CD4-positive, alpha-beta T cell treated with Interleukin-2 at 100 ng/mL for 4 hours (primary cell): ENCODE data around the gene ZNF474.

ENCODE experiments used
- DNase-seq: peaks from one replicate; pipeline ENCODE4 v3.0.0-alpha.2; 2020; ENCODE audit warnings: low spot score

The ZNF474 gene

DNA sequence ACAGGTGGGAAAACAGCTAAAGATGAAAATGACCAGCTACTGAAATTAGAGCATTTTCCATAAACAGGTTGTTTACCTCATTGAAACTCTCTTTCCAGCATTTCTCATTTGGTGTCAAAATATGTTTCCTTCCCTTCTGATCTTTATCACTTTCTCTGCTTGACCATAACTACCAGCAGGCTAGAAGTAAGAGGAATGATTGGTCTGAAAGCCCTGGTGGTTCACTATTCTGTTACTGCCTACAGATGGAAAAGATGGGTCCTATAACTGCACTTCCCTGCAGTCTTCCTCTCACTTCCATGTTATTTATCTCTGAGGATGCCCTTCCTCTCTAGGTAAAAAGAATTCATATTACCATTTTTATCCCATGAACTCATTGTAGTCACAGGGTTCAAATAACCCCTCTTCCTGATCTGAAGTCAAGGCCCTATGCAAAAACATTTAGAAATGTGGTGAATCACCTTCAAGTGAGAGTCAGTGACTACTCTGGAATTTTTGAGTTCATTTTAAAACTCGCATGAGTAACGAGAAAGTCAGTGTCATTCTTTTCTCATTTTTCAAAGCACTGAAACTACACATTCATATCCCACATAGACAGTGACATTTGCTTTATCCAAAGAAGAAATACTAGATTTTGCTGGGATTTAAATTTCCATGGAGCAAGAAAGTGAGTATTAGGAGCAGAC lies 51.7 kb downstream of the ZNF474 start:
- DNase-seq = no peak

DNA sequence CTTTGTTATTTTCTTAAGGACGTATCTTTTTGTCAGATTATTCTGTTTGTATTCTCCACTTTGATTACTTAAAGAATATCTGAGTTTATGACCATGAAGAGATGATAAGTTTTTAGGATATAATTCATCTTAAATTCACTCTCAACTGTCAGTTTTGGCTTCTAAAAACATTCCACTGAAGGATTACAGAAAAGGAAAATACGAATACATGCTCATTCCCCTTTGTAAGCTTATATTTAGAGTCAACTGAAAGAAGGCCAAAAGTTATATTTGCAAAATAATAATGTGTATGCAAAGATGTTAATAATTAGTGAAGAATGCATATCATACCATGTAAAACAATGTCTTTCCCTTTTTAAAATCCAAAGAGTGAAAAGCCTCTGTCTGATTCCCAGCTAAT lies 52.5 kb downstream of the ZNF474 start:
- no peak for DNase-seq

DNA sequence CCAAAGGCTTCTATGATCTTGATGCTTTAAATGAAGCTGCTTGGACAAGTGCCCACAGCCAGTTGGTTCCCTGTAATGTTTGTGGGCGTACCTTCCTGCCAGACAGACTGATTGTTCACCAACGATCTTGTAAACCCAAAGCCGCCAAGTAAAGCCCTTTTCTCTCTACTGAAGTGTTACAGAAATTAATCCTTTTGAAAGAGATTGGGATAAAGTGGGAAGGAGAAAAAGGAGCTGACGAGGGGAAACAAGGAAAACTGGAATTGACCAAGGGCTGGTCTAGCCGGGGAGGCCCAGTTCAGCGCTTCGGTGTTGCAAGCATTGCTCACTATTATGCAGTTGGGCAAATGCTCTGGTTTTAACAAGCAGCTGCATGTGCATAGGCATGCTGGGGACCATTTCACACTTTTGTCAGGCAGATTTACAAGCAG lies 53.2 kb downstream of the ZNF474 start:
- no peak for DNase-seq

- no peak for DNase-seq
Measured at GRCh38 chr5:122183098-122183787, 53.9 kb downstream of the ZNF474 start.

- DNase-seq = no peak
Measured at GRCh38 chr5:122183788-122184170, 54.4 kb downstream of the ZNF474 start.

- DNase-seq = no peak
Measured at GRCh38 chr5:122184676-122185255, 55.4 kb downstream of the ZNF474 start.

GRCh38 chr5:122187426-122187825 lies 58.1 kb downstream of the ZNF474 start:
- DNase-seq = no peak

GRCh38 chr5:122190156-122190555 lies 60.8 kb downstream of the ZNF474 start:
- DNase-seq = no peak

DNA sequence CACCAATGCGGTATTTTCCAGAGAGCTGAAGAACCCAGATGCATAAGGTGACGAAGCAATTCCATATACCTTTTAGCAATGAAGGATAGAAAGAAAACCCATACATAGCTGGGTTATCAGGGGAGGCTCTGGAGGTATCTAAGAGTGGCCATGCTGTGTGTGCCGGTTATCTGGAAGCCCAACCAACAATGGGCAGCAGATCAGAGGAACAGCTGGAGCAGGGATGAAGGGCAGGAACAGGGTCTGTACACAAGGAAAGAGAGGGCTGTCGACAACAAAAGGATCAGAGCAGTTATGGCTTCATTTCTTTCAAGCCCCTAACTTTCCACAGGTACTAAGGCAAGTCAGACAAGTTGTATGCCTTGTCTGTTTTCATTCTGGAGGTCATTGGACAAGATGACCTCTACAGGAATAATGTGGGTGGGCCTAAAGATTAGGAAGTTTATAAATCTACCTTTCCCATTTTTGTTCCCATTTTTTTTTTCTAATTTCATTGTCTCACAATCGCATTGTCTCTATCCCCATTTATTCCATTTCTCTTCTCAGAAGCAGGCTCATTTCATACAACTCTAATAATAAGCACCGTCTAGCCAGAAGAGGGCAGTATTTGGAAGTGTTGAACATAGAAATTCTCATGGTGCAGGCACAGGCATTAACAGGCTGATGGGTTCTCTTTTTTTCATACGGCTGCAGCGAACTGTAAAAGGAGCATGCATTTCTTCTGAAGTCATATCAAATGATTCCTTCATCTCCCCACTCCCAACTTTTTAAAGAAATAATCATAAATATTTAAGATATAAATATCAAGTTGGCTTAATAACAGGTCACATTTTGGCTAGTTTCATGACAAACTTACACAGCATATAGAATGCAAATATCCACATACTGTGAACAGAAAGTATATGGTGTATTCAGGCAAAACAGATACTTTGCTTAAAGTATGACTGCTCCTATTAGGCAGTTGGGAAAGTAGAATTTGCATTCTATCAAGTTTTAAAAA lies 63.5 kb downstream of the ZNF474 start:
- DNase-seq = peak; percentile 13

DNA sequence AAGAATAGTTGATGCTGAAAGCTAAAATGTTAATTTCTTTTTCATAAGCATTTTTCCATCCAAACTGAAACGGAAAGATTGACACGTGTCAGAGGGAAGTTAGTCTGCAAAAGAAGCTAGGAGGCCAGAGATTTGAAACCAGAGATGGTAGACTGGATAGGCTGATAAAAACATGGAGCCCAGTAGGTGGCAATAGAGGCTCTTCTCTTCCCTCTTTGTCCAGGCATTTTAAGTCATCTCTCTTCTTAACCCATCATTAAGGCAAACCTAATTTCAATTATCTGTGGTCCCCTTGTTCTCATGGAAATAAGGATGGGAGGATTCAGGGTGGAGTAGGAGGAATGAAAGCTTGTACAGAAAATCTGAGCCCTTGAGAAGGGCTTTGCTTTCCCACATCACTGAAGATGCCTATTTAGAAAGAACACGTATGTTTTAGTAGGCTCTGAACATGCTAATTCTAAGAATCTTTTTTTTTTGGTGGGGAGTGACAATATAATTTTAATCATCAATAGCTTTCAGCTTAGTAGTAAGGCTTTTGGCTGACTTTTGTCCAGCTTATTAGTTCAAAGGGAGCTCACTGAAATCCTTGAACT lies 66.6 kb downstream of the ZNF474 start:
- DNase-seq = no peak

DNA sequence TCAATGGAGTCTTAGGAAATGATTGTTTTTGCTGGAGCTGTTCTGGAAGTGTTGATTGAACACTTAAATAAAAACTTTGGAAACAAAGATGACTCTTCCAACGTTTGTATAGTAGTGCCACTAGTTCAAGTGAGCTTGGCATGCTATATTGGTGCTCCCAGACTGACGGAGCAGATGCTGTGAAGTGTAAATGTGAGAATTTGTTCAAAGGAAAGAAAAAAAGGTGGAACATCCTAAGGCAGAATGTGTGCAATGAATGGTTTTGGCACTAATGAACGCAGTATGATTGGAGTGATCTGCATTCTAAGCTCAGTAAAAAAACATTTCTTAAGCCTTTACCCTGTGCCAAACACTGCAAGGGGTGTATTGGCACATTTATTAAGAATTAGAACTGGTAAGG lies 69.8 kb downstream of the ZNF474 start:
- no peak for DNase-seq

DNA sequence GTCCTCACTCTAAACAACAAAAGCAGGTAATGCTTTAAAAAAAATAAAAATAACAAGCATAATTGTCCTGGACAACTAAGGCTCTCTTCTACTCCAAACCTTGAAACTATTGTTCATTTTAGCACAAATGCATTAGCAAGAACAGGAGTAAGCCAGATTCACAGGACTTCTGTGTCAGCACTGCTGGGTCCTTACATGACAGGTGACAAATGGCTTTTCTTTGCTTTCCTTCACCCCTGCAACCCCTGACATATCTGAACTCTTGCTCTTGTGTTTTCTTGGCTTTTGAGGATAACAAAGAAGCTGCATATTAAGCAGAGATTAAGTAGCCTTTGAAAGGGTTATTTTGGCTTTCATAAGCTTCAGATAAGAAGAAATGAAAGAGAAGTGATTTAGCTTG lies 71.1 kb downstream of the ZNF474 start:
- no peak for DNase-seq

GRCh38 chr5:122200865-122201264 lies 71.5 kb downstream of the ZNF474 start:
- DNase-seq = no peak

GRCh38 chr5:122201365-122201764 lies 72.0 kb downstream of the ZNF474 start:
- no peak for DNase-seq

DNA sequence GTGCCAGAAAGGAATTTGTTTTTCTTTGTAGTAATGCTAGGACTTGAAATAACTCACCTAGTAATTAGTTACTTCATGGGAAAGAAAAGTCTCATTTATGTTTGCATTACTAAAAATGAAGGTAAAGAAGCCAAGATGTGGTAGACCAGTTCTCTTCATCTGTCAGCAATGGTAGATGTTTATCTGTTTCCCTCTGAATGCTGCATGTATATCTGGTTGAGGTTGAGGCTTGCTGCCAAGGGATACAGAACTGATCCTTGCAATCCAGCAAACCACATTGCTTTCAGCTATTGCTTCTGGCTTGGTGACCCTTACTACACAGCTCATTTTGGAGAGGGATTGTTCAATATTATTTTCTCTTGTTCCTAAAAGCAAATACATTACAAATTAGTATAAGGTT lies 73.6 kb downstream of the ZNF474 start:
- no peak for DNase-seq
